Endothelial cell of umbilical vein (primary cell): ENCODE measurements around the gene APBA2. TPM values are rescaled to one million over a fixed set of nuclear protein-coding genes. Genes with fewer than 3 reads are reported as not detected.

Source experiments
- BruUV-seq: library from RNA; stranded (reverse); fragments of 400-500 nt; replicated peaks from 2 replicates; lab custom pipeline; 2021; lab: Mats Ljungman, UMichigan
- CTCF ChIA-PET: fragments of 300-600, 350-600 bp; sonication (Branson Sonifier 250); formaldehyde crosslinking; loops from one replicate; lab custom pipeline; 2021; ENCODE audit warnings: antibody characterized with exemption, inconsistent platforms; lab: Charles Lee
- POLR2A ChIA-PET: fragments of 300-600, 350-600 bp; sonication (Branson Sonifier 250); formaldehyde crosslinking; loops from one replicate; lab custom pipeline; 2021; ENCODE audit warnings: antibody characterized with exemption, inconsistent platforms; lab: Charles Lee
- DNase-seq: peaks from one replicate; pipeline ENCODE4 v3.0.0-alpha.2; 2011; ENCODE audit warnings: low read depth, low spot score
- FAIRE-seq: peaks from 2 replicates; lab custom pipeline; 2011; peaks lifted over from hg19 to GRCh38; lab: Jason Lieb, UNC
- H2AFZ ChIP-seq: 2 replicates; pipeline ENCODE4 v1.6.0; 2012; ENCODE audit warnings: low read depth, low read length, control low read depth, inconsistent platforms
- H3K27ac ChIP-seq: 2 replicates; pipeline ENCODE4 v1.5.1; 2011; ENCODE audit warnings: low read depth, mild to moderate bottlenecking, control low read depth, low read length, moderate library complexity; ENCODE audit not compliant: insufficient read depth
- H3K27me3 ChIP-seq, 2 experiments: 2 replicates each; pipeline versions ENCODE4 v1.6.0 to v1.6.1; 2011; ENCODE audit warnings: low read length in 2 of 2, mixed read lengths in 1 of 2; ENCODE audit not compliant: control insufficient read depth in 2 of 2, insufficient read depth in 2 of 2
- H3K36me3 ChIP-seq, 2 experiments: 2 replicates in 1 of 2; 3 replicates in 1 of 2; pipeline ENCODE4 v1.5.1; 2011; ENCODE audit warnings: low read length in 2 of 2, mild to moderate bottlenecking in 1 of 2, moderate library complexity in 1 of 2; ENCODE audit not compliant: control insufficient read depth in 2 of 2, insufficient read depth in 2 of 2; ENCODE audit errors: extremely low read depth in 1 of 2
- H3K4me1 ChIP-seq: 3 replicates; pipeline ENCODE4 v1.5.1; 2011; ENCODE audit warnings: mild to moderate bottlenecking, low read length; ENCODE audit not compliant: control insufficient read depth, insufficient read depth; ENCODE audit errors: extremely low read depth
- H3K4me2 ChIP-seq: 2 replicates; pipeline ENCODE4 v1.6.1; 2011; ENCODE audit warnings: low read length, control low read depth, mixed read lengths; ENCODE audit not compliant: insufficient read depth
- H3K4me3 ChIP-seq, 3 experiments: fragments of 200-600 bp in 1 of 3; sonication (generic), shearing (Covaris generic) in 1 of 3; replicated peaks in 1 of 3; 2 replicates each; pipeline ENCODE4 v1.5.1; 2011 to 2016; ENCODE audit warnings: control low read depth in 3 of 3, low read length in 3 of 3, mild to moderate bottlenecking in 2 of 3, inconsistent platforms in 1 of 3, low read depth in 1 of 3, moderate library complexity in 1 of 3; ENCODE audit not compliant: insufficient read depth in 1 of 3
- H3K79me2 ChIP-seq: 2 replicates; pipeline ENCODE4 v1.6.0; 2012; ENCODE audit warnings: low read length, inconsistent platforms; ENCODE audit not compliant: control insufficient read depth, insufficient read depth
- H3K9ac ChIP-seq: replicated peaks from 2 replicates; pipeline ENCODE3; 2011; ENCODE audit warnings: low read length, control low read depth; ENCODE audit not compliant: insufficient read depth; ENCODE audit errors: extremely low read depth
- H3K9me1 ChIP-seq: replicated peaks from 3 replicates; pipeline ENCODE4 v1.6.0; 2011; ENCODE audit warnings: mild to moderate bottlenecking, low read length; ENCODE audit not compliant: control insufficient read depth, insufficient read depth; ENCODE audit errors: extremely low read depth
- H3K9me3 ChIP-seq: replicated peaks from 2 replicates; pipeline ENCODE4 v1.5.1; 2012; ENCODE audit warnings: low read length, inconsistent platforms; ENCODE audit not compliant: control insufficient read depth, insufficient read depth
- H4K20me1 ChIP-seq: replicated peaks from 2 replicates; pipeline ENCODE3; 2011; ENCODE audit warnings: mild to moderate bottlenecking, low read length; ENCODE audit not compliant: control insufficient read depth, insufficient read depth; ENCODE audit errors: extremely low read depth
- CTCF ChIP-seq, 2 donors: IDR thresholded peaks; 1 replicate in 1 of 2; 2 replicates in 1 of 2; pipeline ENCODE4 v1.5.1; 2011; ENCODE audit warnings: low read length in 2 of 2, mild to moderate bottlenecking in 2 of 2, moderate library complexity in 2 of 2, control low read depth in 1 of 2, inconsistent platforms in 1 of 2, low read depth in 1 of 2; ENCODE audit not compliant: insufficient read depth in 1 of 2; ENCODE audit errors: extremely low read depth in 1 of 2
- EZH2 ChIP-seq: IDR thresholded peaks from 2 replicates; pipeline ENCODE4 v1.6.1; 2012; ENCODE audit warnings: borderline replicate concordance, low read depth, mild to moderate bottlenecking, moderate library complexity, low read length, inconsistent platforms; ENCODE audit not compliant: severe bottlenecking
- FOS ChIP-seq: IDR thresholded peaks from 2 replicates; pipeline ENCODE4 v1.6.1; 2011; ENCODE audit warnings: mild to moderate bottlenecking, low read length, moderate library complexity, borderline replicate concordance; ENCODE audit not compliant: insufficient read depth
- GATA2 ChIP-seq: IDR thresholded peaks from 2 replicates; pipeline ENCODE4 v1.7.0; 2011; ENCODE audit warnings: low read depth, mild to moderate bottlenecking, moderate library complexity, mixed read lengths, low read length; ENCODE audit not compliant: insufficient read length, insufficient read depth
- JUN ChIP-seq: IDR thresholded peaks from 2 replicates; pipeline ENCODE4 v1.6.1; 2011; ENCODE audit warnings: borderline replicate concordance, low read depth; ENCODE audit not compliant: insufficient read length, insufficient read depth
- MAX ChIP-seq: IDR thresholded peaks from 2 replicates; pipeline ENCODE4 v1.6.1; 2011; ENCODE audit not compliant: insufficient read depth, insufficient read length
- MYC ChIP-seq: IDR thresholded peaks from one replicate; pipeline ENCODE4 v1.6.1; 2011; ENCODE audit warnings: mild to moderate bottlenecking, low read depth, low read length
- POLR2A ChIP-seq: IDR thresholded peaks from 2 replicates; pipeline ENCODE4 v1.6.1; 2012; ENCODE audit warnings: low read depth, mild to moderate bottlenecking, control low read depth, low read length
- POLR2AphosphoS5 ChIP-seq: IDR thresholded peaks from 2 replicates; pipeline ENCODE4 v1.6.1; 2012; ENCODE audit warnings: low read depth, mild to moderate bottlenecking, control low read depth, low read length, moderate library complexity; ENCODE audit not compliant: insufficient read depth
- dilution Hi-C: fragments of 300-500 bp; cut with MboI; formaldehyde crosslinking; loops from one replicate; pipeline ENCODE4 v1.15.0; 2019; ENCODE audit warnings: low sequenced_read_pairs; ENCODE audit not compliant: extremely low pct_ligation_motif_present
- intact Hi-C: fragments of 100-400 bp; cut with micrococcal nuclease; formaldehyde crosslinking; loops from one replicate; pipeline ENCODE4 v1.10.0; 2022
- polyA plus RNA-seq, 4 experiments: library from polyadenylated mRNA; depleted of rRNA in 3 of 4; stranded (reverse) in 3 of 4; unstranded in 1 of 4; fragments of >200 nt; gene quantifications; 2 replicates each; pipeline versions ENCODE4 v1.2.1 to v1.2.3, GENCODE V29; 2011 to 2012; ENCODE audit warnings: missing spikeins in 1 of 4
- total RNA-seq: library from RNA; stranded (reverse); gene quantifications from 2 replicates; pipeline ENCODE4 v1.2.3, GENCODE V29; 2021

Gene APBA2
- total and polyA plus RNA-seq, 2 donors (not counting 3 experiments of a cell fraction or from before 2014, with no cell fraction given): 5.7 to 11.1 TPM

DNA sequence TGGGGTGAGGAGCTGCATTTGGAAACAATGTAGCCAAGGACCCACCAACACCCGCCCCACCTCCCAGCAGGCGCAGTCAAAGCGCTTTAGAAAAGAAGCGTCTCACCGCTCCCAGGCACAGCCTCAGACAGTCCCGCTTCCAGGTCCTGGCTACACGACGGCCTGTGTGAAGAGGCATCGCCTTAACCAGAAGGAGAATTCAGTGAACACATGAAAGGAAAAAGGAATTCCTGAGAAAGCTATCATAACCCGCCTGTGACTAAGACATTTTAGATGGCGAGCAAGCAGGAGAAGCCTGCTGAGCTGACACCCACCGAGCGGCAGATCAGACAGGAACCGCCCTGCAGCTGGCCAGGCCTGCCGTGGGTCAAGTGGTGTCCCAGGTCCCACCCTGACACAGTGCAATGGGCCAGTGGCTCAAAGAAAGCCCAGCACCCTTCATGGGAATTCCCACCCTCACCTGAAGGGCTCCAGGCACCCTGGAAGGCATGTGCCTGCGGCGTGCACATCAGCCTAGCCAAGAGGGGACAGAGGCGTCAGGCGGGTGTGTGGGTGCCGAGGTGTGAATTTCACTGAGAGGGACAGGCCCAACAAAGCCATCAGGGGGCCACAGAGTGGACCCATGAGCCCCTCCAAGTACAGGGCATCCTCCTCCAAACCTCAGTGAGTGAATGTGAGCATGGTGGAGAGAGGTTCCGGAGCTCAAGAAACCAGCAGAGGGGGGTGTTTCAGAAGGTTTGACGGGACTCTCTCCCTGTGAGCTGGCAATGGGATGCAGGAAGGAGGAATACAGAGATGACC lies 239.0 kb downstream of the APBA2 start:
- DNase-seq (no peak), FAIRE-seq (no peak)
- no peak overlapping the region for H3K4me2 ChIP-seq
- no peak overlapping the region for H3K9ac ChIP-seq
- no peak for TF ChIP-seq EZH2
- TF ChIP-seq FOS: no peak
- TF ChIP-seq JUN: no peak
- no peak for TF ChIP-seq POLR2AphosphoS5
- TF ChIP-seq MYC: no peak
- no peak for TF ChIP-seq POLR2A
- no peak for TF ChIP-seq GATA2
- TF ChIP-seq CTCF (IDR thresholded peaks at IDR 0.05; ENCODE audit: extremely low read depth in 1 of 2, insufficient read depth in 1 of 2, low read depth in 1 of 2, low read length in 2 of 2): no peak
- TF ChIP-seq MAX: no peak
- intact Hi-C loops (no loop called here), dilution Hi-C loops (no loop called here)
- H3K9me1 ChIP-seq: no peaks in the 10 kb centered on the region
- BruUV-seq: no TSS peak
- no peaks in the 10 kb centered on the region for H3K79me2 ChIP-seq
- POLR2A ChIA-PET: no interaction called here
- H2AFZ ChIP-seq: no peak overlapping the region
- H3K27me3 ChIP-seq: no peaks in the 10 kb centered on the region
- no peak overlapping the region for H3K27ac ChIP-seq
- H3K9me3 ChIP-seq: no peaks in the 10 kb centered on the region
- no peaks in the 10 kb centered on the region for H3K4me1 ChIP-seq
- H3K4me3 ChIP-seq: no peak overlapping the region
- CTCF ChIA-PET: interaction anchor here (1.9 to 3.4 kb wide), 2 partner anchors 15 to 23 kb away, joined by 7 to 9 read pairs; no protein-coding TSS in a partner anchor
- H4K20me1 ChIP-seq: no peaks in the 10 kb centered on the region
- no peaks in the 10 kb centered on the region for H3K36me3 ChIP-seq
